GM06990 (cell line): ENCODE data around the gene CST9L.

Experiments used
- DNase-seq: peaks from one replicate; pipeline ENCODE4 v3.0.0-alpha.2; 2011; ENCODE audit not compliant: insufficient read length; ENCODE audit errors: extremely low read depth
- H3K27me3 ChIP-seq: replicated peaks from 2 replicates; pipeline ENCODE4 v1.6.0; 2011; ENCODE audit warnings: low read length; ENCODE audit not compliant: control insufficient read depth, insufficient read depth
- H3K36me3 ChIP-seq: 2 replicates; pipeline ENCODE4 v1.5.1; 2011; ENCODE audit warnings: low read length; ENCODE audit not compliant: control insufficient read depth, insufficient read depth
- H3K4me3 ChIP-seq: replicated peaks from 2 replicates; pipeline ENCODE4 v1.5.1; 2011; ENCODE audit warnings: low read depth, mild to moderate bottlenecking, control low read depth, low read length
- TF ChIP-seq, protein P1 (sequence below): IDR thresholded peaks from 2 replicates; pipeline ENCODE4 v1.5.1; 2011; ENCODE audit warnings: low read length, control low read depth, mild to moderate bottlenecking, inconsistent platforms; ENCODE audit not compliant: insufficient read depth, poor library complexity, severe bottlenecking

Gene CST9L

GRCh38 chr20:23570178-23570760, 2.0 kb upstream of the CST9L start:
- DNase-seq: no peak
- TF ChIP-seq, protein P1, sequence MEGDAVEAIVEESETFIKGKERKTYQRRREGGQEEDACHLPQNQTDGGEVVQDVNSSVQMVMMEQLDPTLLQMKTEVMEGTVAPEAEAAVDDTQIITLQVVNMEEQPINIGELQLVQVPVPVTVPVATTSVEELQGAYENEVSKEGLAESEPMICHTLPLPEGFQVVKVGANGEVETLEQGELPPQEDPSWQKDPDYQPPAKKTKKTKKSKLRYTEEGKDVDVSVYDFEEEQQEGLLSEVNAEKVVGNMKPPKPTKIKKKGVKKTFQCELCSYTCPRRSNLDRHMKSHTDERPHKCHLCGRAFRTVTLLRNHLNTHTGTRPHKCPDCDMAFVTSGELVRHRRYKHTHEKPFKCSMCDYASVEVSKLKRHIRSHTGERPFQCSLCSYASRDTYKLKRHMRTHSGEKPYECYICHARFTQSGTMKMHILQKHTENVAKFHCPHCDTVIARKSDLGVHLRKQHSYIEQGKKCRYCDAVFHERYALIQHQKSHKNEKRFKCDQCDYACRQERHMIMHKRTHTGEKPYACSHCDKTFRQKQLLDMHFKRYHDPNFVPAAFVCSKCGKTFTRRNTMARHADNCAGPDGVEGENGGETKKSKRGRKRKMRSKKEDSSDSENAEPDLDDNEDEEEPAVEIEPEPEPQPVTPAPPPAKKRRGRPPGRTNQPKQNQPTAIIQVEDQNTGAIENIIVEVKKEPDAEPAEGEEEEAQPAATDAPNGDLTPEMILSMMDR: no peak
- Histone ChIP-seq H3K27me3 (no peaks in the 10 kb centered on the region), H3K4me3 (no peak overlapping the region), H3K36me3 (no peaks in the 10 kb centered on the region)

- Histone ChIP-seq H3K4me3 (no peak overlapping the region), H3K36me3 (no peaks in the 10 kb centered on the region), H3K27me3 (no peaks in the 10 kb centered on the region)
- TF ChIP-seq, protein P1: no peak
- DNase-seq: no peak
Observed at GRCh38 chr20:23569570-23569969, 1.3 kb upstream of the CST9L start.

- no peak for DNase-seq
- Histone ChIP-seq H3K36me3 (no peaks in the 10 kb centered on the region), H3K27me3 (no peaks in the 10 kb centered on the region), H3K4me3 (no peak overlapping the region)
- TF ChIP-seq, protein P1: no peak
Observed at GRCh38 chr20:23568971-23569330, 667 bp upstream of the CST9L start.

- no peak for DNase-seq
- TF ChIP-seq, protein P1: no peak
- no peak overlapping the region for H3K4me3 ChIP-seq
- H3K27me3 ChIP-seq: no peaks in the 10 kb centered on the region
- H3K36me3 ChIP-seq: no peaks in the 10 kb centered on the region
Observed at GRCh38 chr20:23566199-23566932, 1.9 kb downstream of the CST9L start.

GRCh38 chr20:23565503-23566045, 2.7 kb downstream of the CST9L start:
- Histone ChIP-seq H3K36me3 (no peaks in the 10 kb centered on the region), H3K4me3 (no peak overlapping the region), H3K27me3 (no peaks in the 10 kb centered on the region)
- no peak for DNase-seq
- TF ChIP-seq, protein P1: no peak
